SU-DHL-6 (cell line): ENCODE data around the gene LYPD6.

ENCODE experiments used
- EZH2phosphoT487 ChIP-seq: fragments of 200-600 bp; sonication (generic), shearing (Covaris generic); conservative IDR thresholded peaks from 2 replicates; pipeline ENCODE4 v1.6.1; 2018; ENCODE audit warnings: mild to moderate bottlenecking, antibody characterized with exemption, low read length, moderate library complexity, mixed read lengths
- TF ChIP-seq, protein P1 (sequence below): fragments of 200-600 bp; sonication (generic); IDR thresholded peaks from one replicate; pipeline ENCODE4 v1.5.1; 2017; ENCODE audit warnings: antibody characterized with exemption, mild to moderate bottlenecking, low read length, moderate library complexity; ENCODE audit not compliant: insufficient read depth, poor library complexity, severe bottlenecking

DNA sequence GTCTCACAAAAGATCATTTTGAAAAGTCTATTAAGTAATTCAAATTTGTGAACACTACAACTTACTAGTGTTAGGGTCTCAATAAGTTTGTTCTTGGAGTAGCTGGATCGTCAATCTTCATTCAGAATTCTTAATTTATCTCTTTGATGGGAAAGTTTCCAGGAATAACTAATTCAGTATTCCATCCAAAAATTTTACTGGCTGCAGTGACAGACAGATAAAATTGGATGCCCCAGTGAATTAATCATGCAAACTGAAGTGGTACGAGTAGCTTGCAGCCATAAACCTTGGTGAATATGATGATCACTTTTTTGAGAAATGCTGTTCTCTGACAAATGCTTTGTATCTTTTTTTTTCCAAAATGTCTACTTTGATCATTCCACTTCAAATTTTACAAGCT is 112.8 kb downstream of the LYPD6 start:
- TF ChIP-seq, protein P1, sequence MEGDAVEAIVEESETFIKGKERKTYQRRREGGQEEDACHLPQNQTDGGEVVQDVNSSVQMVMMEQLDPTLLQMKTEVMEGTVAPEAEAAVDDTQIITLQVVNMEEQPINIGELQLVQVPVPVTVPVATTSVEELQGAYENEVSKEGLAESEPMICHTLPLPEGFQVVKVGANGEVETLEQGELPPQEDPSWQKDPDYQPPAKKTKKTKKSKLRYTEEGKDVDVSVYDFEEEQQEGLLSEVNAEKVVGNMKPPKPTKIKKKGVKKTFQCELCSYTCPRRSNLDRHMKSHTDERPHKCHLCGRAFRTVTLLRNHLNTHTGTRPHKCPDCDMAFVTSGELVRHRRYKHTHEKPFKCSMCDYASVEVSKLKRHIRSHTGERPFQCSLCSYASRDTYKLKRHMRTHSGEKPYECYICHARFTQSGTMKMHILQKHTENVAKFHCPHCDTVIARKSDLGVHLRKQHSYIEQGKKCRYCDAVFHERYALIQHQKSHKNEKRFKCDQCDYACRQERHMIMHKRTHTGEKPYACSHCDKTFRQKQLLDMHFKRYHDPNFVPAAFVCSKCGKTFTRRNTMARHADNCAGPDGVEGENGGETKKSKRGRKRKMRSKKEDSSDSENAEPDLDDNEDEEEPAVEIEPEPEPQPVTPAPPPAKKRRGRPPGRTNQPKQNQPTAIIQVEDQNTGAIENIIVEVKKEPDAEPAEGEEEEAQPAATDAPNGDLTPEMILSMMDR, result no peak
- TF ChIP-seq EZH2phosphoT487, result no peak
